Cardiac fibroblast (primary cell): ENCODE results near the gene NFATC1.

Source experiments
- DNase-seq, 2 donors: peaks; one replicate each; pipeline versions ENCODE4 v3.0.0 to v3.0.0-alpha.2; 2010; ENCODE audit warnings: low read depth in 2 of 2
- H3K4me3 ChIP-seq, 2 donors: replicated peaks in 1 of 2; 1 replicate in 1 of 2; 2 replicates in 1 of 2; pipeline ENCODE4 v1.5.1; 2011; ENCODE audit warnings: low read depth in 2 of 2, low read length in 2 of 2, mild to moderate bottlenecking in 2 of 2, moderate library complexity in 1 of 2
- CTCF ChIP-seq: IDR thresholded peaks from one replicate; pipeline ENCODE4 v1.5.1; 2011; ENCODE audit warnings: low read depth, mild to moderate bottlenecking, low read length, inconsistent platforms

The NFATC1 gene

DNA sequence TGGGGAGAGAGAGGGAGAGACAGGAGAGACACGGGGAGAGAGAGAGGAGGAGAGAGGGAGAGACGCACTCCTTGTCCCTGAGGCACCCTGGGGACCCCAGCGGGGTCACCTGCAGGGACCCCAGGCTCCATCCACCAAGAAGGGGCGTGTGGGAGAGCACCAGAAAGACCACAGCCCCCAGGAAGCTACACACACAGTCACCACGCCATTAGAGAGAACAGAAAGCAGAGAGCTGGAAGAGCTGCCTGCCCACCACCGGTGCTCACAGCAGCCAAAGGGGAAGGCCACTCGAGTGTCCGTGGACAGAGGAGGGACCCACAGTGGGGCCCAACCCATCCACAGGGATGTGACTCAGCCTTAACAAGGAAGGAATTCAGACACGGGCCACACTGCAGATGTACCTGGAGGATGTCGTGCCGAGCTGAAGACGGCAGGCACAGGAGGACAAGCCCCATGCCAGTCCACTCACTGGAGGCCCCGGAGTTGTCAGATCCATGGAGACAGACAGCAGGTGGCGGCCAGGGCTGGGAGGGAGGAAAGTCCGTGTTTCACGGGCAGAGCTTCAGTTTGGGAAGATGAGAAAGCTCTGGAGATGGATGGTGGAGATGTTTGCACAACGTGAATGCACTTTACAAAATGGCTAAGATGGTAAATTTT is 11.5 kb upstream of the NFATC1 start:
- H3K4me3 ChIP-seq, result no peak overlapping the region
- DNase-seq, result no peak
- TF ChIP-seq CTCF, result no peak

- H3K4me3 ChIP-seq, result no peak overlapping the region
- TF ChIP-seq CTCF, result no peak
- DNase-seq, result no peak
Observed at GRCh38 chr18:79384834-79385233, 10.9 kb upstream of the NFATC1 start.

- no peak overlapping the region for H3K4me3 ChIP-seq
- no peak for TF ChIP-seq CTCF
Observed at GRCh38 chr18:79385326-79385707, 10.4 kb upstream of the NFATC1 start.

DNA sequence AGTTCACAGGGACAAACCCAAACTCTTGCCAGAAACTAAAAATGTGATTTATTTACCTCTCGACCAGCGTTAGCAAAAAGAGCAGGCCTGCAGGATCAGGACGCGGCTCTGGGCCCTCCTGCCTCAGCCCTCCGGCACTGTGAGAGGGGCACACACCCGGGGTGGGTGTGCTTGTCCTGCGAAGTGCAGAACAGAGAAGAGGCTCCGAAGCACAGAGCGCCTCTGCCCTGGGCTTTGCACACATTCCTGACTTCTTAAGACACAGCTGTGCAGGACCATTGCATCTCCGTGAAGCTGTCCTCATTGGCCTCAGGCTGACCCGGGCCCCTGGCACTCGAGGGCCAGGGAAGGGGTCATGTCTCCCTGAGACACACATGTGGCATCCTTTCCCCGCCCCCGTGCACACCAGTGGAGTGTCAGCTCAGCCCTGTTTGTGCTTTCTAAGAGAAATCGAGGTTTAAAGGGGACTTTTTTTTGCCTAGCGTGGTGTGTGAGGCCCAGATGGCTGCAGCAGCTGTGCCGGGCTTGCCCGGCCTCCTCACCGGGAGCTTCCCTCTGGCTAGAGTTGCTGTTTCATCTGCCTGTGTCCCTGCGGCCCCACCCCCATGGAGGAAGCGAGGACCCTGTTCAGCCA is 9.9 kb upstream of the NFATC1 start:
- H3K4me3 ChIP-seq, result no peak overlapping the region
- no peak for TF ChIP-seq CTCF
- DNase-seq, result no peak

More at GRCh38 chr18:79385326-79385707, 10.4 kb upstream of the NFATC1 start:
- no peak for DNase-seq

GRCh38 chr18:79386547-79386946 is 9.2 kb upstream of the NFATC1 start:
- H3K4me3 ChIP-seq, result no peak overlapping the region
- no peak for TF ChIP-seq CTCF
- no peak for DNase-seq

GRCh38 chr18:79387214-79387613 is 8.5 kb upstream of the NFATC1 start:
- no peak for DNase-seq
- no peak for TF ChIP-seq CTCF
- no peak overlapping the region for H3K4me3 ChIP-seq
